HepG2 (cell line): ENCODE data around the gene OSCP1. TPM values are rescaled to one million over a fixed set of nuclear protein-coding genes. Genes with fewer than 3 reads are reported as not detected.

Source experiments
- EED ChIP-seq: sonication (generic); formaldehyde crosslinking; IDR thresholded peaks from 2 replicates; pipeline ENCODE4 v1.5.0; 2020; ENCODE audit warnings: mild to moderate bottlenecking, missing genetic modification reagents
- FOSL2 ChIP-seq: sonication (generic); formaldehyde crosslinking; IDR thresholded peaks from 2 replicates; pipeline ENCODE4 v1.4.0; 2020; ENCODE audit warnings: missing genetic modification reagents
- FOXP1 ChIP-seq, 2 experiments: fragments of 450-650 bp in 1 of 2; IDR thresholded peaks; 2 replicates each; pipeline ENCODE4 v1.6.1; 2017 to 2018; ENCODE audit warnings: antibody characterized with exemption in 1 of 2
- GABPA ChIP-seq, 2 experiments: IDR thresholded peaks; 2 replicates each; pipeline ENCODE4 v1.6.1; 2011 to 2016; ENCODE audit warnings: low read depth in 2 of 2, low read length in 1 of 2, missing biosample characterization in 1 of 2, missing genetic modification characterization in 1 of 2
- GATAD2A ChIP-seq: IDR thresholded peaks from 2 replicates; pipeline ENCODE4 v1.6.1; 2016
- ISX ChIP-seq: sonication (generic); formaldehyde crosslinking; conservative IDR thresholded peaks from 2 replicates; pipeline ENCODE4 v1.5.0; 2020; ENCODE audit warnings: missing genetic modification reagents
- KLF11 ChIP-seq: IDR thresholded peaks from 2 replicates; pipeline ENCODE4 v1.6.1; 2016; ENCODE audit warnings: missing compliant biosample characterization
- MTA1 ChIP-seq: sonication (generic); formaldehyde crosslinking; IDR thresholded peaks from 2 replicates; pipeline ENCODE4 v1.4.0; 2020; ENCODE audit warnings: missing genetic modification reagents, mild to moderate bottlenecking, borderline replicate concordance
- ONECUT2 ChIP-seq: sonication (generic); formaldehyde crosslinking; IDR thresholded peaks from 2 replicates; pipeline ENCODE4 v1.4.0; 2020; ENCODE audit warnings: missing genetic modification reagents
- RXRB ChIP-seq: IDR thresholded peaks from 2 replicates; pipeline ENCODE4 v1.6.1; 2016; ENCODE audit warnings: borderline replicate concordance, missing genetic modification reagents, missing compliant biosample characterization
- SALL1 ChIP-seq: sonication (generic); formaldehyde crosslinking; IDR thresholded peaks from 2 replicates; pipeline ENCODE4 v1.8.0; 2022; ENCODE audit warnings: mild to moderate bottlenecking, missing genetic modification reagents
- SOX6 ChIP-seq, 2 experiments: fragments of 450-650 bp in 1 of 2; sonication (generic) in 1 of 2; formaldehyde crosslinking in 1 of 2; IDR thresholded peaks; 2 replicates each; pipeline versions ENCODE4 v1.4.0 to v1.6.1; 2017 to 2020; ENCODE audit warnings: antibody characterized with exemption in 1 of 2, mild to moderate bottlenecking in 1 of 2, missing genetic modification reagents in 1 of 2
- TBL1XR1 ChIP-seq: fragments of 150-350 bp; IDR thresholded peaks from 2 replicates; pipeline ENCODE4 v1.6.1; 2014; ENCODE audit warnings: borderline replicate concordance, low read length; ENCODE audit not compliant: partially characterized antibody
- ZNF441 ChIP-seq: sonication (generic); formaldehyde crosslinking; IDR thresholded peaks from 2 replicates; pipeline ENCODE4 v1.7.0; 2021; ENCODE audit warnings: missing genetic modification reagents, borderline replicate concordance
- ZNF614 ChIP-seq: IDR thresholded peaks from 2 replicates; pipeline ENCODE4 v1.6.1; 2018; ENCODE audit warnings: missing biosample characterization, missing genetic modification reagents, inconsistent platforms, borderline replicate concordance
- ZNF749 ChIP-seq: sonication (generic); formaldehyde crosslinking; IDR thresholded peaks from 2 replicates; pipeline ENCODE4 v1.8.0; 2022; ENCODE audit warnings: mild to moderate bottlenecking, missing genetic modification reagents, moderate library complexity, borderline replicate concordance
- ZNF775 ChIP-seq: sonication (generic); formaldehyde crosslinking; IDR thresholded peaks from 2 replicates; pipeline ENCODE4 v1.4.0; 2020; ENCODE audit warnings: missing genetic modification reagents, mild to moderate bottlenecking, moderate library complexity, borderline replicate concordance
- polyA plus RNA-seq, 8 experiments: library from polyadenylated mRNA; depleted of rRNA in 3 of 8; stranded (reverse) in 7 of 8; unstranded in 1 of 8; fragments of >200 nt; fragmentation: Illumina TruSeq in 4 of 8; extraction: Trizol in 4 of 8; gene quantifications; 2 replicates each; pipeline versions ENCODE4 v1.2.1 to v1.2.3, GENCODE V29; 2011 to 2016; ENCODE audit warnings: low read depth in 4 of 8, missing spikeins in 1 of 8, mixed read lengths in 1 of 8; ENCODE audit not compliant: insufficient read depth in 1 of 8
- total RNA-seq, 5 experiments: library from RNA; depleted of rRNA; stranded (reverse); fragments of >200 nt; fragmentation: Illumina TruSeq; extraction: Trizol; gene quantifications; 2 replicates each; pipeline ENCODE4 v1.2.3, GENCODE V29; 2016; ENCODE audit warnings: low read depth in 1 of 5
- TF ChIP-seq, protein P1 (sequence below): sonication (generic); formaldehyde crosslinking; IDR thresholded peaks from 2 replicates; pipeline ENCODE4 v1.4.0; 2020; ENCODE audit warnings: low read depth, missing genetic modification reagents
- TF ChIP-seq, protein P2 (sequence below): conservative IDR thresholded peaks from 2 replicates; pipeline ENCODE4 v1.6.1; 2018; ENCODE audit warnings: missing genetic modification reagents
- TF ChIP-seq, protein P3 (sequence below): sonication (generic); formaldehyde crosslinking; IDR thresholded peaks from 2 replicates; pipeline ENCODE4 v1.5.1; 2020; ENCODE audit warnings: missing genetic modification reagents, mild to moderate bottlenecking, borderline replicate concordance

The OSCP1 gene
- total and polyA plus RNA-seq, 2 of the 13 experiments (the other 11 are each of a cell fraction or from before 2014, with no cell fraction given): 0.60 to 0.84 TPM

DNA sequence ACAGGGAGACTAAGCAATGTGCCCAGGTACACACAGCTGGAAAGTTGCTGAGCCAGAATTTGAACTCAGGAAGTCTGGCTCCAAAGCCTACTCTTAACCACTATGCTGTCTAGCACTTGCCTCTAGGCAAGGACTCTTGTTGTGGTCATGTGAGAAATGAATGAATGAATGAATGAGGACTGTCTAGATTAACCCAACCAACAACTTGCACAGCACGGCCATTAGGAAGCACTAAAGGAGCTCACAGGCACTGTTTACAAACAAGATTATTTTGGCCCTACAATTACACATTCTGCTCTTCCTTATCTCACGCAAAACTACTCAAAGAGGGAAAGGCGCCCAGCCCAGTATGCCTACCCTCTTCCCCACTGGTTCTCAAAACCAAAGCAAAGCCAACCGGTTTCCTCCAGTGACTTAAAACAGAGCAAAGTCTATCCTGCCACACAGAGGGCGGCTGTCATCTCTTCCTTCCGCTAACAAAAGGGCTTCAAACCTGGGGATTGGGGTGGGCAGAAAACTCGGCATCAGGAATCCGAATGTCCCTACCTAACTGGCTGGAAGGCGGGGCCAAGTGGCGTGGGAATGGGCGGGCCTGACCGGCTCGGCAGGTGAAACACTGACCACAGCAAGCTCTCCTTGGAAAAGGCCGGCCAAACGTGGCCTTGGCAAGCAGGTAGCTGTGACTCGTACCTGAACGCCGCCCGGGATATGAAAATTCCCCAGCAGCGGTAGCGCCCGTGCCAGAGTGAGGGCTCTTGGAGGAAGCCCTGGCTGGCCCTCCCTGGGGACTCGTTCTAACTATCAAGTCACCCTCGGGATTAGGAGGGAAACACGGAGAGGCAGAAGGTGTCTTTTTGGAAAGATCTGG is 65.5 kb downstream of the OSCP1 start (continued):
- TF ChIP-seq, protein P1, sequence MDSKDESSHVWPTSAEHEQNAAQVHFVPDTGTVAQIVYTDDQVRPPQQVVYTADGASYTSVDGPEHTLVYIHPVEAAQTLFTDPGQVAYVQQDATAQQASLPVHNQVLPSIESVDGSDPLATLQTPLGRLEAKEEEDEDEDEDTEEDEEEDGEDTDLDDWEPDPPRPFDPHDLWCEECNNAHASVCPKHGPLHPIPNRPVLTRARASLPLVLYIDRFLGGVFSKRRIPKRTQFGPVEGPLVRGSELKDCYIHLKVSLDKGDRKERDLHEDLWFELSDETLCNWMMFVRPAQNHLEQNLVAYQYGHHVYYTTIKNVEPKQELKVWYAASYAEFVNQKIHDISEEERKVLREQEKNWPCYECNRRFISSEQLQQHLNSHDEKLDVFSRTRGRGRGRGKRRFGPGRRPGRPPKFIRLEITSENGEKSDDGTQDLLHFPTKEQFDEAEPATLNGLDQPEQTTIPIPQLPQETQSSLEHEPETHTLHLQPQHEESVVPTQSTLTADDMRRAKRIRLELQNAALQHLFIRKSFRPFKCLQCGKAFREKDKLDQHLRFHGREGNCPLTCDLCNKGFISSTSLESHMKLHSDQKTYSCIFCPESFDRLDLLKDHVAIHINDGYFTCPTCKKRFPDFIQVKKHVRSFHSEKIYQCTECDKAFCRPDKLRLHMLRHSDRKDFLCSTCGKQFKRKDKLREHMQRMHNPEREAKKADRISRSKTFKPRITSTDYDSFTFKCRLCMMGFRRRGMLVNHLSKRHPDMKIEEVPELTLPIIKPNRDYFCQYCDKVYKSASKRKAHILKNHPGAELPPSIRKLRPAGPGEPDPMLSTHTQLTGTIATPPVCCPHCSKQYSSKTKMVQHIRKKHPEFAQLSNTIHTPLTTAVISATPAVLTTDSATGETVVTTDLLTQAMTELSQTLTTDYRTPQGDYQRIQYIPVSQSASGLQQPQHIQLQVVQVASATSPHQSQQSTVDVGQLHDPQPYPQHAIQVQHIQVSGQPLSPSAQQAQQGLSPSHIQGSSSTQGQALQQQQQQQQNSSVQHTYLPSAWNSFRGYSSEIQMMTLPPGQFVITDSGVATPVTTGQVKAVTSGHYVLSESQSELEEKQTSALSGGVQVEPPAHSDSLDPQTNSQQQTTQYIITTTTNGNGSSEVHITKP: peak; percentile 51; the same call in 1 of the 2 replicates
- TF ChIP-seq ZNF614: 0 out of 2 replicates have a peak, but pooled peaks have one; percentile 51
- TF ChIP-seq, protein P2, sequence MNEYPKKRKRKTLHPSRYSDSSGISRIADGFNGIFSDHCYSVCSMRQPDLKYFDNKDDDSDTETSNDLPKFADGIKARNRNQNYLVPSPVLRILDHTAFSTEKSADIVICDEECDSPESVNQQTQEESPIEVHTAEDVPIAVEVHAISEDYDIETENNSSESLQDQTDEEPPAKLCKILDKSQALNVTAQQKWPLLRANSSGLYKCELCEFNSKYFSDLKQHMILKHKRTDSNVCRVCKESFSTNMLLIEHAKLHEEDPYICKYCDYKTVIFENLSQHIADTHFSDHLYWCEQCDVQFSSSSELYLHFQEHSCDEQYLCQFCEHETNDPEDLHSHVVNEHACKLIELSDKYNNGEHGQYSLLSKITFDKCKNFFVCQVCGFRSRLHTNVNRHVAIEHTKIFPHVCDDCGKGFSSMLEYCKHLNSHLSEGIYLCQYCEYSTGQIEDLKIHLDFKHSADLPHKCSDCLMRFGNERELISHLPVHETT (CRISPR knock-in tag): 0 out of 2 replicates have a peak, but pooled peaks have one; percentile 26
- peak; percentile 44; the same call in 1 of the 2 replicates for TF ChIP-seq MTA1 (CRISPR knock-in tag)
- no peak for TF ChIP-seq ISX (CRISPR knock-in tag)
- TF ChIP-seq, protein P3, sequence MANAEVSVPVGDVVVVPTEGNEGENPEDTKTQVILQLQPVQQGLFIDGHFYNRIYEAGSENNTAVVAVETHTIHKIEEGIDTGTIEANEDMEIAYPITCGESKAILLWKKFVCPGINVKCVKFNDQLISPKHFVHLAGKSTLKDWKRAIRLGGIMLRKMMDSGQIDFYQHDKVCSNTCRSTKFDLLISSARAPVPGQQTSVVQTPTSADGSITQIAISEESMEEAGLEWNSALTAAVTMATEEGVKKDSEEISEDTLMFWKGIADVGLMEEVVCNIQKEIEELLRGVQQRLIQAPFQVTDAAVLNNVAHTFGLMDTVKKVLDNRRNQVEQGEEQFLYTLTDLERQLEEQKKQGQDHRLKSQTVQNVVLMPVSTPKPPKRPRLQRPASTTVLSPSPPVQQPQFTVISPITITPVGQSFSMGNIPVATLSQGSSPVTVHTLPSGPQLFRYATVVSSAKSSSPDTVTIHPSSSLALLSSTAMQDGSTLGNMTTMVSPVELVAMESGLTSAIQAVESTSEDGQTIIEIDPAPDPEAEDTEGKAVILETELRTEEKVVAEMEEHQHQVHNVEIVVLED (CRISPR knock-in tag): peak; percentile 35; the same call in 1 of the 2 replicates
- 0 out of 2 replicates have a peak, but pooled peaks have one; percentile 15 for TF ChIP-seq ONECUT2
- TF ChIP-seq FOXP1 (IDR thresholded peaks at IDR 0.05): no peak
- no peak; the same call in 1 of the 2 replicates for TF ChIP-seq FOXP1 (CRISPR knock-in tag; IDR thresholded peaks at IDR 0.05)
- no peak for TF ChIP-seq KLF11 (CRISPR knock-in tag)
- TF ChIP-seq SALL1: peak; percentile 68
- peak; percentile 65; the same call in 1 of the 2 replicates for TF ChIP-seq ZNF441 (CRISPR knock-in tag)
- TF ChIP-seq TBL1XR1: peak; percentile 29
- TF ChIP-seq ZNF749: no peak
- TF ChIP-seq RXRB (CRISPR knock-in tag): peak; percentile 55; the same call in 1 of the 2 replicates
- TF ChIP-seq GATAD2A (CRISPR knock-in tag): peak; percentile 52
- no peak for TF ChIP-seq ZNF775 (CRISPR knock-in tag)
- no peak for TF ChIP-seq SOX6 (IDR thresholded peaks at IDR 0.05)
- peak; percentile 46; the same call in 1 of the 2 replicates for TF ChIP-seq SOX6 (CRISPR knock-in tag; IDR thresholded peaks at IDR 0.05)
- TF ChIP-seq EED (CRISPR knock-in tag): no peak
- no peak for TF ChIP-seq FOSL2 (CRISPR knock-in tag)
- no peak for TF ChIP-seq GABPA (IDR thresholded peaks at IDR 0.05; ENCODE audit: low read depth, low read length)
- TF ChIP-seq GABPA (CRISPR knock-in tag; IDR thresholded peaks at IDR 0.05; ENCODE audit: low read depth): peak; percentile 81
